ENCODE results near the gene KIFC3. TPM values are rescaled to one million over a fixed set of nuclear protein-coding genes. Genes with fewer than 3 reads are reported as not detected.
"Not testable (repeated sequence)": the region's sequence is repeated elsewhere in the genome, so short reads cannot be mapped to it uniquely, and the experiment has no call there.

The KIFC3 gene
- total and polyA plus RNA-seq, 4 donors = 24.3 to 55.7 (median 45.0) TPM

DNA sequence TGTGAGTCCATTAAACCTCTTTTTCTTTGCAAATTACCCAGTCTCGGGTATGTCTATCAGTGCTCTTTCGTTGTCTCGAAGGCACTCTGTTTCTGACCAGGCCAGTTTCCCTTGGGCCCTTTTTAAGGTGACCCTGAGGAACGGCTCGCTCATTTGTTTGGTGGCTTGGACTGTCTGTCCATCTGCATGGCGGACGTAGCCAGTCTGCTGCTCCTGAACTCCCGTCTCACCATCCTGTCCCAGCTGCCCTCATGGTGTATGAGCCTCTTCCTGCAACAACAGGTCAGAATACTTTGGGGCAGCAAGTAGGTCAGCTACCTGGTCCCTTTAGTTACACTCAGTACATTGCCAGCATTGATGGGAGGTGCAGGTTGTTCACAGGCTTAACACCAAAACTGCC is 88.7 kb downstream of the KIFC3 start:
- no peak for DNase-seq (ENCODE audit: low read depth in 4 of 6, low spot score in 6 of 6)
- 96% methylated on average over 8 of the region's 8 CpGs for WGBS (ENCODE audit: insufficient coverage)
- no peak overlapping the region for H3K27ac ChIP-seq (ENCODE audit: low read depth, low read length)
- no peaks in the 10 kb centered on the region for H3K27me3 ChIP-seq (ENCODE audit: control insufficient read depth, insufficient read depth, low read length)
- H3K4me3 ChIP-seq (ENCODE audit: low read depth, low read length) = no peak overlapping the region
- H3K4me1 ChIP-seq (ENCODE audit: control insufficient read depth, insufficient read depth, low read length) = no peaks in the 10 kb centered on the region
- no peaks in the 10 kb centered on the region for H3K36me3 ChIP-seq (ENCODE audit: control insufficient read depth, insufficient read depth, low read length)
- H3K9me3 ChIP-seq (ENCODE audit: control insufficient read depth, insufficient read depth, low read length) = no peaks in the 10 kb centered on the region

DNA sequence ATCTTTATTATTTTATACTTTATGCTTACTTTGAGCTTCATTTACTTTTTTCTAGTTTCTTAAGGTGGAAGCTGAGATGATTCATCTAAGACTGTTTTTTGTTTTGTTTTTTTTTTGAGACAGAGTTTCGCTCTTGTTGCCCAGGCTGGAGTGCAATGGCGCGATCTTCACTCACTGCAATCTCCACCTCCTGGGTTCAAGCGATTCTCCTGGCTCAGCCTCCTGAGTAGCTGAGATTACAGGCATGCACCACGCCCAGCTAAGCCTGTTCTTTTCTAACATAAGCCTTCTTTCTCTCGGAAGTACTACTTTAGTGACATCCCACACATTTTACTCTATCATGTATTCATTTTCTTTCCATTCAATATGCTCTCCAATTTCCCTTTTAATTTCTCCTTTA is 89.7 kb downstream of the KIFC3 start:
- H3K27me3 ChIP-seq (ENCODE audit: control insufficient read depth, insufficient read depth, low read length); H3K27ac ChIP-seq (ENCODE audit: low read depth, low read length); H3K36me3 ChIP-seq (ENCODE audit: control insufficient read depth, insufficient read depth, low read length); H3K4me1 ChIP-seq (ENCODE audit: control insufficient read depth, insufficient read depth, low read length); DNase-seq (ENCODE audit: low read depth in 4 of 6, low spot score in 6 of 6); H3K9me3 ChIP-seq (ENCODE audit: control insufficient read depth, insufficient read depth, low read length); H3K4me3 ChIP-seq (ENCODE audit: low read depth, low read length): not testable (repeated sequence)
- WGBS (ENCODE audit: insufficient coverage) = 91% methylated on average over 5 of the region's 6 CpGs

DNA sequence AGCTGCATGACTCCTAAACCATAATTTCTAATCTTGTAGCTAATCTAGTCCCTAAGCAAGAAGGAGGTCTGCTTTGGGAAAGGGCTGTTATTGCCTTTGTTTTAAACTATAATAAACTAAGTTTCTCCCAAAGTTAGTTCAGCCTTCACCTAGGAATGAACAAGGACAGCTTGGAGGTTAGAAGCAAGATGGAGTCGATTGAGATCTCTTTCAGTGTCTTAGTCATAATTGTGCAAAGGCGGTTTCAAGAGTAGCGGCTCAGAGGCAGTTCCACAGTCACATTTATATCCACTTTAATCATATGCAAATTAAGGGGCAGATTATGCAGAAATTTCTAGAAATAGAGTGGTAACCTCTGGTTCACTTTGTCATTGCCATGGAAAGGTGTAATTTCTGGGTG is 90.3 kb downstream of the KIFC3 start:
- no peaks in the 10 kb centered on the region for H3K9me3 ChIP-seq (ENCODE audit: control insufficient read depth, insufficient read depth, low read length)
- H3K4me3 ChIP-seq (ENCODE audit: low read depth, low read length) = no peak overlapping the region
- no peak for DNase-seq (ENCODE audit: low read depth in 4 of 6, low spot score in 6 of 6)
- H3K27me3 ChIP-seq (ENCODE audit: control insufficient read depth, insufficient read depth, low read length) = no peaks in the 10 kb centered on the region
- no peak overlapping the region for H3K27ac ChIP-seq (ENCODE audit: low read depth, low read length)
- no peaks in the 10 kb centered on the region for H3K4me1 ChIP-seq (ENCODE audit: control insufficient read depth, insufficient read depth, low read length)
- WGBS (ENCODE audit: insufficient coverage) = no CpG with 5 or more reads among the region's 3 CpGs
- H3K36me3 ChIP-seq (ENCODE audit: control insufficient read depth, insufficient read depth, low read length) = no peaks in the 10 kb centered on the region

DNA sequence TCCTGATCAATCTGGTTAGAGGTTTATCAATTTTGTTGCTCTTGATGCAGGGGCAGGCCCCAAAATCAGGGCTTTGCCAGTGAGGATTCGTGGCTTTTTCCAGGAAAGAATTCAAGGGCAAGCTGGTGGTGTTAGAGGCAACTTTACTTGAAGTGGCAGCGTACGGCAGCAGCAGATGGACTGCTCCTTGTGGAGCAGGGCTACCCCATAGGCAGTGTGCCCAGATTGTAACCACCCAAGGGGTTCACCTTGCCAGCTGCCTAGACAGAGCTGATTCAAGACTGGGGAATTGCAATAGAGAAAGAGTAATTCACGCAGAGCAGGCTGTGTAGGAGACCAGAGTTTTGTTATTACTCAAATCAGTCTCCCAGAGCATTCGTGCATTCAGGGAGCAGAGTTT is 90.9 kb downstream of the KIFC3 start:
- H3K9me3 ChIP-seq (ENCODE audit: control insufficient read depth, insufficient read depth, low read length) = no peaks in the 10 kb centered on the region
- no peaks in the 10 kb centered on the region for H3K27me3 ChIP-seq (ENCODE audit: control insufficient read depth, insufficient read depth, low read length)
- no peak overlapping the region for H3K27ac ChIP-seq (ENCODE audit: low read depth, low read length)
- H3K4me1 ChIP-seq (ENCODE audit: control insufficient read depth, insufficient read depth, low read length) = no peaks in the 10 kb centered on the region
- H3K36me3 ChIP-seq (ENCODE audit: control insufficient read depth, insufficient read depth, low read length) = no peaks in the 10 kb centered on the region
- DNase-seq (ENCODE audit: low read depth in 4 of 6, low spot score in 6 of 6) = peak in 2 of 6 donors; percentile 37 to 39
- WGBS (ENCODE audit: insufficient coverage) = 39% methylated on average over 5 of the region's 5 CpGs
- no peak overlapping the region for H3K4me3 ChIP-seq (ENCODE audit: low read depth, low read length)

DNA sequence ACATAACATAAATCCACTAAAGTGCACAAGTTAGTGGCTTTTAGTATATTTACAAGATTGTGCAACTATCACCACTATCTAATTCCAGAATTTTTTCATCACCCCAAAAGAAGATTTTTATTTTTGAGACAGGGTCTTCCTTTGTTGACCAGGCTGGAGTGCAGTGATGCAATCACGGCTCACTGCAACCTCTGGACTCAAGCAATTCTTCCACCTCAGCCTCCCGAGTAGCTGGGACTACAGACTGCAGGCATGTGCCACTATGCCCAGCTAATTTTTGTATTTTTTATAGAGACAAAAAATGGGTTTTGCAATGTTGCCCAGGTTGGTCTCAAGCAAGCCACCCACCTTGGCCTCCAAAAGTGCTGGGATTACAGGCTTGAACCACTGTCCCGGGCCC is 92.6 kb downstream of the KIFC3 start:
- Histone ChIP-seq H3K36me3 (ENCODE audit: control insufficient read depth, insufficient read depth, low read length) (no peaks in the 10 kb centered on the region), H3K27me3 (ENCODE audit: control insufficient read depth, insufficient read depth, low read length) (no peaks in the 10 kb centered on the region), H3K4me1 (ENCODE audit: control insufficient read depth, insufficient read depth, low read length) (no peaks in the 10 kb centered on the region), H3K9me3 (ENCODE audit: control insufficient read depth, insufficient read depth, low read length) (no peaks in the 10 kb centered on the region), H3K4me3 (ENCODE audit: low read depth, low read length) (no peak overlapping the region), H3K27ac (ENCODE audit: low read depth, low read length) (no peak overlapping the region)
- no peak for DNase-seq (ENCODE audit: low read depth in 4 of 6, low spot score in 6 of 6)
- 100% methylated on average over 1 of the region's 3 CpGs for WGBS (ENCODE audit: insufficient coverage)

Small RNA genes within 50 kb of the gene (small RNA-seq; reads per million reads assigned to genes)
- 0.30 reads per million, percentile 28 among the genes with 10 or more reads in this experiment for gene MIR6772 (ENCODE audit: low replicate concordance)
- 0.06 reads per million for gene RNU6-20P (ENCODE audit: low replicate concordance)

Other genes starting within 250 kb of the KIFC3 start
- gene ADGRG1, start 173.9 kb downstream of the KIFC3 start, total RNA-seq = 10 to 100 TPM; 30.1 to 40.9 TPM
- 100 to 1,000 TPM; 338 to 367 TPM for gene ADGRG1, start 173.9 kb downstream of the KIFC3 start, polyA plus RNA-seq (ENCODE audit: insufficient read length in 2 of 2)
- gene ADGRG3, start 134.2 kb downstream of the KIFC3 start, total RNA-seq = 1 to 10 TPM in 1 of 2 donors, under 1 TPM in 1; 0.06 to 3.6 TPM
- under 1 TPM; 0.22 to 0.30 TPM for gene ADGRG3, start 134.2 kb downstream of the KIFC3 start, polyA plus RNA-seq (ENCODE audit: insufficient read length in 2 of 2)
- gene DRC7, start 107.7 kb downstream of the KIFC3 start, total RNA-seq = 1 to 10 TPM in 1 of 2 donors, under 1 TPM in 1; 0.69 to 6.0 TPM
- gene DRC7, start 107.7 kb downstream of the KIFC3 start, polyA plus RNA-seq (ENCODE audit: insufficient read length in 2 of 2) = 1 to 10 TPM; 3.5 to 4.6 TPM
- 10 to 100 TPM; 28.8 to 33.5 TPM for gene KATNB1, start 66.7 kb downstream of the KIFC3 start, total RNA-seq
- gene KATNB1, start 66.7 kb downstream of the KIFC3 start, polyA plus RNA-seq (ENCODE audit: insufficient read length in 2 of 2) = 10 to 100 TPM; 52.5 to 52.9 TPM
- 1 to 10 TPM; 2.1 to 6.5 TPM for gene CNGB1, start 168.6 kb upstream of the KIFC3 start, total RNA-seq
- gene CNGB1, start 168.6 kb upstream of the KIFC3 start, polyA plus RNA-seq (ENCODE audit: insufficient read length in 2 of 2) = 1 to 10 TPM; 3.3 to 5.3 TPM
- 1 to 10 TPM; 3.7 to 4.2 TPM for gene ZNF319, start 198.2 kb upstream of the KIFC3 start, total RNA-seq
- 10 to 100 TPM; 17.3 to 18.1 TPM for gene ZNF319, start 198.2 kb upstream of the KIFC3 start, polyA plus RNA-seq (ENCODE audit: insufficient read length in 2 of 2)
- gene USB1, start 198.9 kb upstream of the KIFC3 start, total RNA-seq = 10 to 100 TPM in 1 of 2 donors, 1 to 10 TPM in 1; 9.6 to 15.0 TPM
- gene USB1, start 198.9 kb upstream of the KIFC3 start, polyA plus RNA-seq (ENCODE audit: insufficient read length in 2 of 2) = 10 to 100 TPM; 51.2 to 51.7 TPM
- gene MMP15, start 223.3 kb upstream of the KIFC3 start, total RNA-seq = 10 to 100 TPM; 23.2 to 29.6 TPM
- gene MMP15, start 223.3 kb upstream of the KIFC3 start, polyA plus RNA-seq (ENCODE audit: insufficient read length in 2 of 2) = 10 to 100 TPM; 45.5 to 51.3 TPM